Ramos (cell line): ENCODE measurements around the gene DEPP1.

Experiments used
- in situ Hi-C: fragments of 300-500 bp; cut with MboI; formaldehyde crosslinking; loops from one replicate; pipeline ENCODE4 v1.14.3; 2022; ENCODE audit warnings: low sequenced_read_pairs; ENCODE audit not compliant: unreplicated experiment

Gene DEPP1

GRCh38 chr10:44994752-44995530 lies 16.3 kb upstream of the DEPP1 start:
- in situ Hi-C loops: no loop called here

- in situ Hi-C loops: no loop called here
Observed at GRCh38 chr10:44993922-44994751, 15.5 kb upstream of the DEPP1 start.

- in situ Hi-C loops: no loop called here
Observed at GRCh38 chr10:44993226-44993921, 14.8 kb upstream of the DEPP1 start.

- in situ Hi-C loops: no loop called here
Observed at GRCh38 chr10:44992732-44993225, 14.2 kb upstream of the DEPP1 start.

- in situ Hi-C loops: no loop called here
Observed at GRCh38 chr10:44992070-44992731, 13.6 kb upstream of the DEPP1 start.

- in situ Hi-C loops: no loop called here
Observed at GRCh38 chr10:44991571-44991970, 13.0 kb upstream of the DEPP1 start.

- in situ Hi-C loops: no loop called here
Observed at GRCh38 chr10:44990965-44991364, 12.4 kb upstream of the DEPP1 start.

- in situ Hi-C loops: no loop called here
Observed at GRCh38 chr10:44990302-44990655, 11.7 kb upstream of the DEPP1 start.

GRCh38 chr10:44989597-44990301 lies 11.1 kb upstream of the DEPP1 start:
- in situ Hi-C loops: no loop called here

GRCh38 chr10:44988957-44989585 lies 10.5 kb upstream of the DEPP1 start:
- in situ Hi-C loops: no loop called here

GRCh38 chr10:44986670-44987069 lies 8.1 kb upstream of the DEPP1 start:
- in situ Hi-C loops: no loop called here

- in situ Hi-C loops: no loop called here
Observed at GRCh38 chr10:44986179-44986578, 7.6 kb upstream of the DEPP1 start.

GRCh38 chr10:44985175-44985681 lies 6.6 kb upstream of the DEPP1 start:
- in situ Hi-C loops: no loop called here

GRCh38 chr10:44984671-44985101 lies 6.1 kb upstream of the DEPP1 start:
- in situ Hi-C loops: no loop called here

GRCh38 chr10:44983895-44984278 lies 5.3 kb upstream of the DEPP1 start:
- in situ Hi-C loops: no loop called here

- in situ Hi-C loops: no loop called here
Observed at GRCh38 chr10:44983066-44983894, 4.7 kb upstream of the DEPP1 start.

GRCh38 chr10:44982496-44982895 lies 3.9 kb upstream of the DEPP1 start:
- in situ Hi-C loops: no loop called here

- in situ Hi-C loops: no loop called here
Observed at GRCh38 chr10:44982114-44982460, 3.5 kb upstream of the DEPP1 start.
